Measurements from ENCODE around the gene ITGB5.

ITGB5 gene

GRCh38 chr3:124915254-124915653 is 28.1 kb upstream of the ITGB5 start:
- no peak overlapping the region for H3K4me3 ChIP-seq (ENCODE audit: low read depth, low read length)
- TF ChIP-seq CTCF (conservative IDR thresholded peaks at IDR 0.05; ENCODE audit: low read depth, low read length), result no peak

GRCh38 chr3:124907957-124908356 is 20.8 kb upstream of the ITGB5 start:
- H3K4me3 ChIP-seq (ENCODE audit: low read depth, low read length), result no peak overlapping the region
- TF ChIP-seq CTCF (conservative IDR thresholded peaks at IDR 0.05; ENCODE audit: low read depth, low read length), result no peak
- DNase-seq (ENCODE audit: low read depth), result no peak

More at GRCh38 chr3:124915254-124915653, 28.1 kb upstream of the ITGB5 start:
- DNase-seq (ENCODE audit: low read depth), result no peak

GRCh38 chr3:124904835-124905492 is 17.8 kb upstream of the ITGB5 start:
- DNase-seq (ENCODE audit: low read depth), result no peak
- no peak for TF ChIP-seq CTCF (conservative IDR thresholded peaks at IDR 0.05; ENCODE audit: low read depth, low read length)
- H3K4me3 ChIP-seq (ENCODE audit: low read depth, low read length), result no peak overlapping the region

- no peak for DNase-seq (ENCODE audit: low read depth)
- TF ChIP-seq CTCF (conservative IDR thresholded peaks at IDR 0.05; ENCODE audit: low read depth, low read length), result no peak
- no peak overlapping the region for H3K4me3 ChIP-seq (ENCODE audit: low read depth, low read length)
These were observed 17.0 kb upstream of the ITGB5 start for GRCh38 chr3:124903896-124904834.

- no peak for DNase-seq (ENCODE audit: low read depth)
- H3K4me3 ChIP-seq (ENCODE audit: low read depth, low read length), result no peak overlapping the region
- TF ChIP-seq CTCF (conservative IDR thresholded peaks at IDR 0.05; ENCODE audit: low read depth, low read length), result no peak
These were observed 9.8 kb upstream of the ITGB5 start for GRCh38 chr3:124896824-124897526.

- no peak for TF ChIP-seq CTCF (conservative IDR thresholded peaks at IDR 0.05; ENCODE audit: low read depth, low read length)
- H3K4me3 ChIP-seq (ENCODE audit: low read depth, low read length), result no peak overlapping the region
- no peak for DNase-seq (ENCODE audit: low read depth)
These were observed 8.6 kb upstream of the ITGB5 start for GRCh38 chr3:124895756-124896155.

Data from choroid plexus epithelial cell (primary cell).